ENCODE measurements around the gene REG4. TPM values are rescaled to one million over a fixed set of nuclear protein-coding genes. Genes with fewer than 3 reads are reported as not detected.
"Not testable (repeated sequence)": the region's sequence is repeated elsewhere in the genome, so short reads cannot be mapped to it uniquely, and the experiment has no call there.

REG4 gene
- 1 to 10 TPM; 1.6 to 7.7 (median 3.0) TPM for total RNA-seq
- total RNA-seq (2013) = 0.72 TPM
- total RNA-seq = 0.08 to 9.5 (median 1.6) reads per million in 29 experiments

DNA sequence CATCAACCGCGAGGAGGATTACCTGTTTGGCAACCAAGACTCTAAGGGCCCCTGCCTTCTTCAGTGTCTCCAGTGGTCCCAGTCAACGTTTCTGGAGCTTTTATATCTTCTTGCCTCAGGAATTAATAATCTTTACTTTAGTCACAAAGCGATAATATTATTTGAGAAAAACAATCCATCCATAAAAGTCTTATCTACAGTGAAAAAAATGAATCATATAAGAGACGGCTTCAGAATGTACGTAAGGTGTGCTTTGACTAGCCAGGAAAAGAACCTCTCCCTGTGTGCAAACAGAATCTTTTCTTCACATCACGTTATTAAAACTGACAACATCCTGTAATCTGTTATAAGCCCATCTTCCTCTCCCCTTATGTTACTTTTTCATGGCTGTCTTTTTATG is at the start of gene REG4:
Gene REG4, minus strand, starts transcription at position 74 of the 400 bp plus-strand sequence. CDS start 2,691 bp downstream, outside the sequence.
- Mint-ChIP-seq H3K36me3 (no peaks in the 10 kb centered on the region), H3K9me3 (no peaks in the 10 kb centered on the region), H3K27ac (no peak within 1 kb of the TSS), H3K27me3 (peaks cover 10 to 20% of the 10 kb centered on the region in 2 donors), H3K4me1 (peaks cover 4 to 6% (median 4%) of the 10 kb centered on the region in 3 donors), H3K4me3 (no peak within 1 kb of the TSS)
- WGBS (ENCODE audit: insufficient coverage) = 91% methylated on average over 4 of the region's 7 CpGs
- H3K9me3 ChIP-seq = no peaks in the 10 kb centered on the region
- ChIA-PET CTCF (no interaction called here), POLR2A (no interaction called here)
- no peak for DNase-seq
- no peak within 1 kb of the TSS for H3K4me3 ChIP-seq (ENCODE audit: control insufficient read depth in 1 of 2, extremely low read depth in 1 of 2, low read length in 1 of 2)
- H3K36me3 ChIP-seq (ENCODE audit: control insufficient read depth in 2 of 2, extremely low read depth in 1 of 2, insufficient read depth in 1 of 2, low read length in 1 of 2) = no peaks in the 10 kb centered on the region
- peaks cover 0 to 2% of the 10 kb centered on the region in 2 experiments for H3K27me3 ChIP-seq (replicated peaks in 1 of 2; ENCODE audit: control insufficient read depth in 2 of 2, extremely low read depth in 1 of 2, insufficient read depth in 2 of 2, low read length in 1 of 2)
- ATAC-seq (replicated peaks in 1 of 4) = no peak
- no peaks in the 10 kb centered on the region for H3K4me1 ChIP-seq (ENCODE audit: control insufficient read depth in 1 of 2, extremely low read depth in 1 of 2, insufficient read depth in 2 of 2, low read length in 2 of 2)
- H3K27ac ChIP-seq (ENCODE audit: low read length) = no peak within 1 kb of the TSS

DNA sequence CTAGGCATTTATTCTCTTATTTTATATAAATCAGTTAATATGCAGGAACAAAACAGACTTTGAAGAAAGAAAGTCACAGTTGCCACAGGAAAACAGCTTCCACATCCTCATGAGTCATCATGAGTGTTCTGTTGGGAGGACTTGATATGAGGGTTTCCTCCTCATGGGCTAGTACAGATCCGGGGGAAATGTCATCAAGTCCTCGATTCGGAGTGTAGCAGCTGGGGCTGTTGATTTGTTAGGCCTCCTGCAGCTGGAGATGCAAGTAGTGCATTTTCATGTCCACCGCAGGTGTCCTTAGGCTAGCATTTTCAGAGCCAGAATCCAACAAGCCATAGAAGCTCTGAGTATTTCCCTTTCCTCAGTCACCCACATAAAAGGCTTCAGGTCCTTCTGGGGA is 48.4 kb upstream of the REG4 start:
- Mint-ChIP-seq H3K4me3 (no peak overlapping the region), H3K4me1 (peaks cover 0 to 11% (median 10%) of the 10 kb centered on the region in 3 donors), H3K27me3 (peaks cover 8 to 9% of the 10 kb centered on the region in 2 donors), H3K36me3 (no peaks in the 10 kb centered on the region), H3K27ac (no peak overlapping the region), H3K9me3 (no peaks in the 10 kb centered on the region)
- H3K4me1 ChIP-seq (ENCODE audit: control insufficient read depth in 1 of 2, extremely low read depth in 1 of 2, insufficient read depth in 2 of 2, low read length in 2 of 2) = peaks cover 2 to 3% of the 10 kb centered on the region in 2 experiments
- ATAC-seq (replicated peaks in 1 of 4) (peak in 3 of 4 experiments; percentile 58 to 75 (median 70)), DNase-seq (peak in 1 of 35 experiments; percentile 4)
- WGBS (ENCODE audit: insufficient coverage) = 13% methylated on average over 3 of the region's 4 CpGs
- H3K27ac ChIP-seq (ENCODE audit: low read length) = no peak overlapping the region
- H3K9me3 ChIP-seq = no peaks in the 10 kb centered on the region
- no peaks in the 10 kb centered on the region for H3K36me3 ChIP-seq (ENCODE audit: control insufficient read depth in 2 of 2, extremely low read depth in 1 of 2, insufficient read depth in 1 of 2, low read length in 1 of 2)
- CTCF ChIA-PET = interaction anchor here in 1 of 2 donors (1.3 kb wide), 1 partner anchor 10 kb away, joined by 3 read pairs; no protein-coding TSS in a partner anchor
- no peak overlapping the region for H3K4me3 ChIP-seq (ENCODE audit: control insufficient read depth in 1 of 2, extremely low read depth in 1 of 2, low read length in 1 of 2)
- POLR2A ChIA-PET = no interaction called here
- peaks cover 0 to 4% of the 10 kb centered on the region in 2 experiments for H3K27me3 ChIP-seq (replicated peaks in 1 of 2; ENCODE audit: control insufficient read depth in 2 of 2, extremely low read depth in 1 of 2, insufficient read depth in 2 of 2, low read length in 1 of 2)

DNA sequence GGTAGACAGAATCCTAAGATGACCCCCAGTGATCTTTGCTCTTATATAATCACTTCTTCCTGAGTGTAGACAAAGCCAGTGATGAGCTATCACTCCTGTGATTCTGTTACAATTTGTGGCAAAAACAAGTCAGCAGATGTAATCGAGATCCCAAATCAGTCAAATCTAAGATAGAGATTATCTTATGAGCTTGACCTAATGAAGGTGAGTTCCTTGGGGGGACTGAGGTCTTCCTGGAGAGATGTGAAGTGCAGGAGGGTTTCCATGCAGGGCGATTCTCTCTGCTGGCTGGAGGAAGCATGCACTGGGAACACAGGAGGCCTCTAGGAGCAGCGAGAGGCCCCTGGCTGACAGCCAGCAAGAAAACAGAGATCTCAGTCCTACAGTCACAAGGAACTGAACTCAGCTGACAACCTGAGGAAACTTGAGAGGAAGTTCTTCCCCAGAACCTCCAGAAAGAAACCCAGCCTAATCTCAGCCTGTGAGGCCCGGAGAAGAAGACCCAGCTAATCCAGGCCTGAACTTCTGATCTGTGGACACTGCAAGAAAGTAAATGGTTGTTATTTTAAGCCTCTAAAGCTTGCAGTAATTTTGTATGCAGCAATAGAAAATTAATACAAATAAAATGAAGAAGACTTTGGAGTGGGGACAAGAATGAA is 47.4 kb upstream of the REG4 start:
- H3K27ac ChIP-seq (ENCODE audit: low read length); H3K27ac Mint-ChIP-seq; H3K27me3 ChIP-seq (replicated peaks in 1 of 2; ENCODE audit: control insufficient read depth in 2 of 2, extremely low read depth in 1 of 2, insufficient read depth in 2 of 2, low read length in 1 of 2); H3K4me3 ChIP-seq (ENCODE audit: control insufficient read depth in 1 of 2, extremely low read depth in 1 of 2, low read length in 1 of 2); CTCF ChIA-PET; H3K36me3 Mint-ChIP-seq; H3K4me3 Mint-ChIP-seq; H3K9me3 ChIP-seq; DNase-seq; ATAC-seq (replicated peaks in 1 of 4); H3K36me3 ChIP-seq (ENCODE audit: control insufficient read depth in 2 of 2, extremely low read depth in 1 of 2, insufficient read depth in 1 of 2, low read length in 1 of 2); H3K27me3 Mint-ChIP-seq; H3K9me3 Mint-ChIP-seq; POLR2A ChIA-PET; H3K4me1 ChIP-seq (ENCODE audit: control insufficient read depth in 1 of 2, extremely low read depth in 1 of 2, insufficient read depth in 2 of 2, low read length in 2 of 2): not testable (repeated sequence)
- H3K4me1 Mint-ChIP-seq = peaks cover 0 to 11% (median 10%) of the 10 kb centered on the region in 3 donors
- 100% methylated on average over 1 of the region's 4 CpGs for WGBS (ENCODE audit: insufficient coverage)

DNA sequence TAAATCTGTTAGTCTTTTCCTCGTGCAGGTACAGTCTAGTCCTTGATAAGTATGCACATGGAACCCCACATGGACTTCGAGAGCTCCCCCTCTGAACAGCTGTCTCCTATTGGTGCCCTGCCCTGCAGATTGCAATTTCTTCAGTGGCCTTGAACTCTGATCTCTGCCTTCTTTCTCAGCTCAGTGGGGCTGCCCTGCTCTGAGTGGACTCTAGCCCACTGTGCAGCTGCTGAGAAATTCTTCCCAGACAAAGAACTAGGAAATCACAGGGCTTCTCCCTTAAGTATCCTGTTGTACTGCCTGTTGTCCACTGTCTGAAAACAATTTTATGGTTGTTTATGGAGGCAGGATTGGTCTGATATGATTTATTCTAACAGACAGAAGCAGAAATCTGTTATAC is 46.9 kb upstream of the REG4 start:
- Histone ChIP-seq H3K27me3 (replicated peaks in 1 of 2; ENCODE audit: control insufficient read depth in 2 of 2, extremely low read depth in 1 of 2, insufficient read depth in 2 of 2, low read length in 1 of 2) (peaks cover 0 to 4% of the 10 kb centered on the region in 2 experiments), H3K36me3 (ENCODE audit: control insufficient read depth in 2 of 2, extremely low read depth in 1 of 2, insufficient read depth in 1 of 2, low read length in 1 of 2) (no peaks in the 10 kb centered on the region), H3K9me3 (no peaks in the 10 kb centered on the region), H3K27ac (ENCODE audit: low read length) (no peak overlapping the region), H3K4me1 (ENCODE audit: control insufficient read depth in 1 of 2, extremely low read depth in 1 of 2, insufficient read depth in 2 of 2, low read length in 2 of 2) (peaks cover 2 to 3% of the 10 kb centered on the region in 2 experiments), H3K4me3 (ENCODE audit: control insufficient read depth in 1 of 2, extremely low read depth in 1 of 2, low read length in 1 of 2) (no peak overlapping the region)
- H3K4me3 Mint-ChIP-seq = no peak overlapping the region
- no peaks in the 10 kb centered on the region for H3K36me3 Mint-ChIP-seq
- H3K9me3 Mint-ChIP-seq = no peaks in the 10 kb centered on the region
- DNase-seq = no peak
- H3K27ac Mint-ChIP-seq = no peak overlapping the region
- POLR2A ChIA-PET = no interaction called here
- 72% methylated on average over 2 of the region's 2 CpGs for WGBS (ENCODE audit: insufficient coverage)
- CTCF ChIA-PET = no interaction called here
- peaks cover 0 to 11% (median 10%) of the 10 kb centered on the region in 3 donors for H3K4me1 Mint-ChIP-seq
- no peak for ATAC-seq (replicated peaks in 1 of 4)
- peaks cover 5 to 6% of the 10 kb centered on the region in 2 donors for H3K27me3 Mint-ChIP-seq

DNA sequence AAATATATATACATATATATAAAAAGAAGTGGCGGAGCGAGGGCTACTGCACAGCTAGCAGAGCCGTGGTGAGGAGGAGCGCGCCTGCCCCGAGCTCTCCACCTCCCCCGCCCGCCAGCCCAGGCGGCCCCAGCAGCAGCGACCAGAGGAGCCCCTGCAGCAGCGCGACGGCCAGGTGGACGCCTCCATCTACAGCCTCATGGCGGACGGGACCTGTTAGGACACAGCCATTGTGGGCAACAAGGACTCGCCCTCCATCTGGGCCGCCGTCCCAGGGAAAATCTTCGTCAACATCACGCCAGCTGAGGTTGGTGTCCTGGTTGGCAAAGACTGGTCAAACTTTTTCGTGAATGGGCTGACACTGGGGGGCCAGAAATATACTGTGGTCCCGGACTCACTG is 41.9 kb upstream of the REG4 start:
- no peaks in the 10 kb centered on the region for H3K36me3 Mint-ChIP-seq
- Histone ChIP-seq H3K4me3 (ENCODE audit: control insufficient read depth in 1 of 2, extremely low read depth in 1 of 2, low read length in 1 of 2) (no peak overlapping the region), H3K9me3 (no peaks in the 10 kb centered on the region), H3K27me3 (replicated peaks in 1 of 2; ENCODE audit: control insufficient read depth in 2 of 2, extremely low read depth in 1 of 2, insufficient read depth in 2 of 2, low read length in 1 of 2) (no peaks in the 10 kb centered on the region), H3K27ac (ENCODE audit: low read length) (no peak overlapping the region), H3K36me3 (ENCODE audit: control insufficient read depth in 2 of 2, extremely low read depth in 1 of 2, insufficient read depth in 1 of 2, low read length in 1 of 2) (no peaks in the 10 kb centered on the region), H3K4me1 (ENCODE audit: control insufficient read depth in 1 of 2, extremely low read depth in 1 of 2, insufficient read depth in 2 of 2, low read length in 2 of 2) (no peaks in the 10 kb centered on the region)
- POLR2A ChIA-PET = no interaction called here
- H3K4me3 Mint-ChIP-seq = no peak overlapping the region
- ATAC-seq (replicated peaks in 1 of 4) (no peak), DNase-seq (no peak)
- WGBS (ENCODE audit: insufficient coverage) = 95% methylated on average over 17 of the region's 23 CpGs
- no peaks in the 10 kb centered on the region for H3K27me3 Mint-ChIP-seq
- no peak overlapping the region for H3K27ac Mint-ChIP-seq
- no peaks in the 10 kb centered on the region for H3K4me1 Mint-ChIP-seq
- CTCF ChIA-PET = no interaction called here
- H3K9me3 Mint-ChIP-seq = no peaks in the 10 kb centered on the region

DNA sequence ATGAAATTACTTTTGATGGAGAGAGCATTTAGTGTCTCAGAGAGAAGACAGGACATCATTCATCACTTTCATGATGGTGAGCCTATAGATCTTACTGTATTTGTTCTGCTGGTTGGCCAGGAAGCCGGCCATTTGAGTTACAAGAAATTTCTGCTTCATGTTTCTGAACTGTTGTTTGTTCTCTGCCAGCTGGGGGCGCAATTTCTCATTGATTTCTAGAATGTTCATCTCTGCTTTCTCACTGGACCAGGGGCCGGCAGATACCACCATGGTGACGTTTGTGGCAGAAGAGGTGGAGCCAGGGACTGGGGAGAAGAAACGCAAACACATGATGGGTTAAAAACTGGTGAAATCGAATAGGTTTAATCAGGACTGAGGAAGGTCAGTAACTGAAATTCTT is 32.9 kb upstream of the REG4 start:
- DNase-seq; H3K27ac Mint-ChIP-seq; H3K36me3 ChIP-seq (ENCODE audit: control insufficient read depth in 2 of 2, extremely low read depth in 1 of 2, insufficient read depth in 1 of 2, low read length in 1 of 2); H3K4me3 ChIP-seq (ENCODE audit: control insufficient read depth in 1 of 2, extremely low read depth in 1 of 2, low read length in 1 of 2); H3K4me1 ChIP-seq (ENCODE audit: control insufficient read depth in 1 of 2, extremely low read depth in 1 of 2, insufficient read depth in 2 of 2, low read length in 2 of 2); H3K9me3 ChIP-seq; H3K9me3 Mint-ChIP-seq; H3K4me1 Mint-ChIP-seq; POLR2A ChIA-PET; CTCF ChIA-PET; H3K27me3 ChIP-seq (replicated peaks in 1 of 2; ENCODE audit: control insufficient read depth in 2 of 2, extremely low read depth in 1 of 2, insufficient read depth in 2 of 2, low read length in 1 of 2); H3K27ac ChIP-seq (ENCODE audit: low read length); H3K36me3 Mint-ChIP-seq; H3K4me3 Mint-ChIP-seq; H3K27me3 Mint-ChIP-seq; ATAC-seq (replicated peaks in 1 of 4): not testable (repeated sequence)
- WGBS (ENCODE audit: insufficient coverage) = 69% methylated on average over 3 of the region's 6 CpGs
